GM12872 (cell line): Measurements from ENCODE around the gene VAV2.

Source experiments
- CTCF ChIP-seq: IDR thresholded peaks from 3 replicates; pipeline ENCODE4 v1.5.1; 2011; ENCODE audit warnings: low read depth, mild to moderate bottlenecking, low read length, moderate library complexity; ENCODE audit not compliant: insufficient read depth

The VAV2 gene

GRCh38 chr9:133979273-133979920 lies 12.7 kb downstream of the VAV2 start:
- TF ChIP-seq CTCF, result no peak

DNA sequence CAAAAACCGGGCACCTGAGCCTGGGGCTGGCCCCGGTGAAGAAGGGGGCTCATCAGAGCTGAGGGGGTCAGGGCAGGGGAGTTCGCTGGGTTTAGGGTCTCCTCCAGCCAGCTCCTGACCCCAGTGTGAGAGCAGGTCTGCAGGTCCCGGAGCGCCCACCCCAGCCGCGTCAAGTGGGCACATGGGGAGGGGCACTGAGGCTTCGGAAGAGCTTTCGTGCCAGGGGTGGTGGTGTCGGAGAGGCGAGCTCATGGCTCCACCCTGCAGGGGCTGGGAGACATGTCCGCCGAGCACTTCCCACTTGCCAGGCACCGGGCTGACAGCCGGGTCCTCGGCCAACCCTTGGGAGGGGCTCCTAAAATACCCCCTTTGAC lies 13.2 kb downstream of the VAV2 start:
- no peak for TF ChIP-seq CTCF

DNA sequence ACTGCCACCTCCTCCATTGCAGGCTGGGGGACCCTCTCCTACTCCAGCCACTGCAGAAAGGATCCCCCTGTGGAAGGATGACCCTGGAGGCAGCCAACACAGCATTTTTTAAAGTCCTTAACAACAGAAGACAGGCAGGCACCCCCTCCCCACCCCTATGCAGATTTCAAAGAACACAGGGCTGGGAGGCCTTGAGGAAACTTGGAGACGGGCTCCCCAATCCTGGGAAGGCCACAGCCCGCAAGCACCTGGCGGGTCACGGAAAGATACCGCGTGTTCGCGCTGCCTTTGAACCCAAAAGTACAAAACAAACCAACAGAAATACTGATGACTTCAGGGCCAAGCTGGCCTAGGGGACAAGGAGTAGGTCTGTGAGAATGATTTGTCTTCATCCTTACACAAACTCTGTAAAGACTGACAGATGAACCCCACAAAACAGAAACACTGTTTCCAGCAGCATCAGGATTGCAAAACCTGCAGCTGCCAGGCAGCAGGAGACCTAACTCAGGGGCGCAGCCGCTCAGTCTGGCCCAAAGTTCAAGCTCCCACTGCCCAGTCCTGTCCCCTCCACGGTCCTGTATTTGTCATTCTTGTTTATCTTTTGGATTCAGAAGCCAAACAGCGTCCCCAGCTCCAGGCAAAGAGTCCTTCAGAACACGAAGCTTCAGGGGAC lies 13.8 kb downstream of the VAV2 start:
- no peak for TF ChIP-seq CTCF

- no peak for TF ChIP-seq CTCF
Observed at GRCh38 chr9:133977421-133978201, 14.5 kb downstream of the VAV2 start.

GRCh38 chr9:133976887-133977286 lies 15.2 kb downstream of the VAV2 start:
- TF ChIP-seq CTCF, result no peak

GRCh38 chr9:133976191-133976861 lies 15.8 kb downstream of the VAV2 start:
- TF ChIP-seq CTCF, result no peak

GRCh38 chr9:133975511-133975910 lies 16.6 kb downstream of the VAV2 start:
- no peak for TF ChIP-seq CTCF
